ENCODE measurements around the gene ZG16. TPM values are rescaled to one million over a fixed set of nuclear protein-coding genes. Genes with fewer than 3 reads are reported as not detected.

The ZG16 gene
- total RNA-seq, 1 donor from 2014 or later = not detected

- peak; percentile 86 for DNase-seq (ENCODE audit: low spot score)
- TF ChIP-seq CTCF (IDR thresholded peaks at IDR 0.05; ENCODE audit: unreplicated experiment) = no peak
- Mint-ChIP-seq H3K4me1 (ENCODE audit: unreplicated experiment) (peaks cover 53% of the 10 kb centered on the region), H3K9me3 (ENCODE audit: unreplicated experiment) (no peaks in the 10 kb centered on the region), H3K27me3 (ENCODE audit: unreplicated experiment) (peaks cover 31% of the 10 kb centered on the region), H3K27ac (ENCODE audit: unreplicated experiment) (peak overlapping the region; percentile 32), H3K4me3 (ENCODE audit: unreplicated experiment) (peak overlapping the region; percentile 86), H3K36me3 (ENCODE audit: low read depth, unreplicated experiment) (peaks cover 9% of the 10 kb centered on the region)
These were observed 33.3 kb downstream of the ZG16 start for GRCh38 chr16:29811170-29811895.

GRCh38 chr16:29811896-29812665, 34.0 kb downstream of the ZG16 start, which contains the start of gene PRRT2:
TSS of gene PRRT2 (plus strand) at chr16:29812193. CDS start at chr16:29813055, 862 bp downstream.
- Mint-ChIP-seq H3K9me3 (ENCODE audit: unreplicated experiment) (no peaks in the 10 kb centered on the region), H3K27ac (ENCODE audit: unreplicated experiment) (peak within 1 kb of the TSS; percentile 32), H3K27me3 (ENCODE audit: unreplicated experiment) (peaks cover 31% of the 10 kb centered on the region), H3K4me3 (ENCODE audit: unreplicated experiment) (peak within 1 kb of the TSS; percentile 86), H3K4me1 (ENCODE audit: unreplicated experiment) (peaks cover 57% of the 10 kb centered on the region), H3K36me3 (ENCODE audit: low read depth, unreplicated experiment) (peaks cover 10% of the 10 kb centered on the region)
- TF ChIP-seq CTCF (IDR thresholded peaks at IDR 0.05; ENCODE audit: unreplicated experiment) = no peak
- peak; percentile 52 for DNase-seq (ENCODE audit: low spot score)

- peaks cover 59% of the 10 kb centered on the region for H3K4me1 Mint-ChIP-seq (ENCODE audit: unreplicated experiment)
- no peak for TF ChIP-seq CTCF (IDR thresholded peaks at IDR 0.05; ENCODE audit: unreplicated experiment)
- no peaks in the 10 kb centered on the region for H3K9me3 Mint-ChIP-seq (ENCODE audit: unreplicated experiment)
- peaks cover 30% of the 10 kb centered on the region for H3K27me3 Mint-ChIP-seq (ENCODE audit: unreplicated experiment)
- peak overlapping the region; percentile 78 for H3K4me3 Mint-ChIP-seq (ENCODE audit: unreplicated experiment)
- no peak overlapping the region for H3K27ac Mint-ChIP-seq (ENCODE audit: unreplicated experiment)
- DNase-seq (ENCODE audit: low spot score) = no peak
- H3K36me3 Mint-ChIP-seq (ENCODE audit: low read depth, unreplicated experiment) = peaks cover 14% of the 10 kb centered on the region
These were observed 34.9 kb downstream of the ZG16 start for GRCh38 chr16:29812754-29813643.

- Mint-ChIP-seq H3K27ac (ENCODE audit: unreplicated experiment) (peak overlapping the region; percentile 64), H3K4me1 (ENCODE audit: unreplicated experiment) (peaks cover 58% of the 10 kb centered on the region), H3K4me3 (ENCODE audit: unreplicated experiment) (peak overlapping the region; percentile 95), H3K36me3 (ENCODE audit: low read depth, unreplicated experiment) (peaks cover 10% of the 10 kb centered on the region), H3K27me3 (ENCODE audit: unreplicated experiment) (peaks cover 30% of the 10 kb centered on the region), H3K9me3 (ENCODE audit: unreplicated experiment) (no peaks in the 10 kb centered on the region)
- no peak for DNase-seq (ENCODE audit: low spot score)
- no peak for TF ChIP-seq CTCF (IDR thresholded peaks at IDR 0.05; ENCODE audit: unreplicated experiment)
These were observed 35.8 kb downstream of the ZG16 start for GRCh38 chr16:29813644-29814562.

Data from endothelial cell (in vitro differentiated cells).